ENCODE measurements around the gene NUDT14. TPM values are rescaled to one million over a fixed set of nuclear protein-coding genes. Genes with fewer than 3 reads are reported as not detected.

Gene NUDT14
- total and polyA plus RNA-seq, 12 donors, result 15.1 to 33.9 (median 29.6) TPM

DNA sequence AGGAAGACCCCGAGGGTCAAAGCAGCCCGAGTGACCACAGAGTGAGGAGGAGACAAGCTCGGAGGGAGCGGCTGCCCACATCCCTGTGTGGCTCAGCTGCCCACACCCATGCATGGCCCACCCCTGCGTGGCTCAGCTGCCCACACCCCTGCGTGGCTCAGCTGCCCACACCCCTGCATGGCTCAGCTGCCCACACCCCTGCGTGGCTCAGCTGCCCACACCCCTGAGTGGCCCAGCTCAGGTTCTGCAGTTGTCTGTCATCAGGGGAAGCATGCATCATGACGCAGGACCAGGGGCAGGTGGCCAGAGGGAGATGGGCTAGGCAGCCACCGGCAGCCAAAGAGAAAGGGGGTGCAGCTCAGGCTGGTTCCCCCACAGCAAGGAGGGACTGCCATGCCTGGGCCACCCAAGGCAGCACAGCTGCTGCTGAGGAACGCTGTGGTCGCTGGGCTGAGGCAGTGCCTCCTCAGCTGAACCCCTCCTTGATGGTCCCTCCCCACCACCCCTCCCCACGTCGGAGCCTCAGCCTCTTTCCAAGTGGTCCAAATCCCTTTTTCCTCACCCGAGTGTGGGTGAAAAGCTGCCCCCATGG is 33.3 kb upstream of the NUDT14 start:
- no peak for DNase-seq
- H3K4me1 ChIP-seq, result no peaks in the 10 kb centered on the region
- H3K4me3 ChIP-seq, result no peak overlapping the region
- WGBS, 2 donors, result 89% methylated on average over 14 of the region's 14 CpGs
- H3K9me3 ChIP-seq, result no peaks in the 10 kb centered on the region
- peaks cover 0 to 76% (median 31%) of the 10 kb centered on the region in 9 donors for H3K36me3 ChIP-seq
- H3K27ac ChIP-seq, result no peak overlapping the region
- no peak for ATAC-seq
- TF ChIP-seq, protein P1, sequence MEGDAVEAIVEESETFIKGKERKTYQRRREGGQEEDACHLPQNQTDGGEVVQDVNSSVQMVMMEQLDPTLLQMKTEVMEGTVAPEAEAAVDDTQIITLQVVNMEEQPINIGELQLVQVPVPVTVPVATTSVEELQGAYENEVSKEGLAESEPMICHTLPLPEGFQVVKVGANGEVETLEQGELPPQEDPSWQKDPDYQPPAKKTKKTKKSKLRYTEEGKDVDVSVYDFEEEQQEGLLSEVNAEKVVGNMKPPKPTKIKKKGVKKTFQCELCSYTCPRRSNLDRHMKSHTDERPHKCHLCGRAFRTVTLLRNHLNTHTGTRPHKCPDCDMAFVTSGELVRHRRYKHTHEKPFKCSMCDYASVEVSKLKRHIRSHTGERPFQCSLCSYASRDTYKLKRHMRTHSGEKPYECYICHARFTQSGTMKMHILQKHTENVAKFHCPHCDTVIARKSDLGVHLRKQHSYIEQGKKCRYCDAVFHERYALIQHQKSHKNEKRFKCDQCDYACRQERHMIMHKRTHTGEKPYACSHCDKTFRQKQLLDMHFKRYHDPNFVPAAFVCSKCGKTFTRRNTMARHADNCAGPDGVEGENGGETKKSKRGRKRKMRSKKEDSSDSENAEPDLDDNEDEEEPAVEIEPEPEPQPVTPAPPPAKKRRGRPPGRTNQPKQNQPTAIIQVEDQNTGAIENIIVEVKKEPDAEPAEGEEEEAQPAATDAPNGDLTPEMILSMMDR (IDR thresholded peaks at IDR 0.05), result no peak
- no peaks in the 10 kb centered on the region for H3K27me3 ChIP-seq
- intact Hi-C loops (cut with DNase I), result loop anchor here in 1 of 10 donors (10.0 kb wide), 1 partner anchor 50 kb away; no protein-coding TSS in a partner anchor

DNA sequence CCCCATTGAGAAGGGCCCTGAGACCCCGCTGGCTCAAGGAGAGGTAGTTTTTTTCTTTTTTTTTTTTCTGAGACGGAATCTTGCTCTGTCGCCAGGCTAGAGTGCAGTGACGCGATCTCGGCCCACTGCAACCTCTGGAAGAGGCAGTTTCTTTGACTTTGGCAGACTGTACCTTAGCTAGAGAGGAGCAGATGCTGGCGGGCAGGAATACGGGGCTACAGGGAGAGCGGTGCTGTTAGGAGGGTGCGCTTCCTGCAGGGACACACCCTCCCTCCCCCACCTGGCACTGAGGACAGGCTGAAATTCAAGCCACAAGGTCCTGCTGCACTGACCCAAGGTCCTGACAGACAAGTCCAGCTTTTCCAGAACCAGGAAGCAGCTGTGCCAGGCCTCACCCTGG is 32.2 kb upstream of the NUDT14 start:
- H3K9me3 ChIP-seq, result no peaks in the 10 kb centered on the region
- TF ChIP-seq, protein P1 (IDR thresholded peaks at IDR 0.05), result no peak
- WGBS, 2 donors, result 90 to 92% methylated on average over 10 of the region's 10 CpGs
- H3K4me3 ChIP-seq, result no peak overlapping the region
- intact Hi-C loops (cut with DNase I), result loop anchor here in 2 of 10 donors (1.0 to 10.0 kb wide), 2 partner anchors 51 to 314 kb away; no protein-coding TSS in a partner anchor
- DNase-seq, result no peak
- no peak overlapping the region for H3K27ac ChIP-seq
- peaks cover 0 to 71% (median 21%) of the 10 kb centered on the region in 9 donors for H3K36me3 ChIP-seq
- ATAC-seq, result no peak
- H3K27me3 ChIP-seq, result no peaks in the 10 kb centered on the region
- H3K4me1 ChIP-seq, result no peaks in the 10 kb centered on the region

DNA sequence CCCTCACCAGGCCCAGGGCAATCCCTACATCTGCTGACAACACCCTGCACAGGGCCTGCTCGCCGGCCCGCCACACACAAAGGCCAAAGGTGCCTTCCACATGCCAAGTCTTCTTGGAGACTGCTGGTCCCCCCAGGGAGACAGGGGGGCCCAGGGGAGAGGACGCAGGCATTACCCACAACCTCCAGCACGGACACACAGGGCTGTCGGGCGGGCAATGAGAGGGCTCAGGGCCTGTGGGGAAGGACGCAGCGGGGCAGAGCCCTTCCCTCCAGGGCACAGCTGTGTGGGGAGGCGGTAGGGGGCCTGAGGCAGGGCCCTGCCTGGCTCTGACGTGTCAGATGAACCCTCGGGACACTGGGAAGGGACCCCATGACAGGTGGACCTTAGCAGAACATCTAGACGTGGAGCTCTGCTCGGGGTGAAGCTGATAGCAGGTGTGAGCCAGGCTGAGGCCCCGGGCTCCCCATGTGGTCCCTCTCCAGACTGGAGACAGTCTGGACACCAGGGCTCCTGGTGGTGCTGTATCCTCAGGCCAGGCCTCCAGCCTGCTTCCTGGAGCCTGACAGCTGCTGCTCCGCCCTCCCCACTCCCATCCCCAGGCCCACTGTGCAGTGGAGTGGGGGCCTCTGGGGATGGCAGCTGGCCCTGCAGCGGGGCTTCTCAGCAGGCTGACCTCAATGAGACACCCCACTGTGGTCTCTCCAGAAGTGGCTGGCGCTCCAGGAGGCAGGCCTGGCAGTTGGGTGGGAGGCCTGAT is 31.6 kb upstream of the NUDT14 start:
- intact Hi-C loops (cut with DNase I), result loop anchor here in 2 of 10 donors (1.0 to 10.0 kb wide), 2 partner anchors 52 to 315 kb away; no protein-coding TSS in a partner anchor
- WGBS, 2 donors, result 87 to 92% methylated on average over 18 of the region's 18 CpGs

DNA sequence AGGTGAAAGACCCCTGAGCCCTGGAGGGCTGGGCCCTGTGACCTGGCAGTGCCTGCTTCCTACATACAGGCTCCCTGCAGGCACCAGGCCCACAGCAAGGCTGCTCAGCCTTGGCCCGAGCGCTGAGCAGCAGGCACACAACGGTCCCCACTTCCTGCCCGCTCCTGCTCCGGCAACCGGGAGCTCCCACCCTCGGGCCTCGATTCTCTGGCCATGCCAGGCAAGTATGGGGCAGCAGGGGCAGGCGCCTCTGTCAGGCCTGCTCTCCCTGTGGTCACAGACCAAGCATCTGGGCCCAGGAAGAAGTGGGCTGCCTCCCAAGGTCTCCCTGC is 30.6 kb upstream of the NUDT14 start:
- no peak overlapping the region for H3K27ac ChIP-seq
- H3K9me3 ChIP-seq, result no peaks in the 10 kb centered on the region
- ATAC-seq, result no peak
- WGBS, 2 donors, result 83 to 89% methylated on average over 9 of the region's 9 CpGs
- no peak overlapping the region for H3K4me3 ChIP-seq
- no peak for DNase-seq
- H3K4me1 ChIP-seq, result peaks cover 5 to 12% (median 9%) of the 10 kb centered on the region in 9 donors
- H3K27me3 ChIP-seq, result no peaks in the 10 kb centered on the region
- intact Hi-C loops (cut with DNase I), result loop anchor here in 1 of 10 donors (10.0 kb wide), 1 partner anchor 53 kb away; no protein-coding TSS in a partner anchor
- TF ChIP-seq, protein P1 (IDR thresholded peaks at IDR 0.05), result no peak
- peaks cover 0 to 54% (median 7%) of the 10 kb centered on the region in 9 donors for H3K36me3 ChIP-seq

More for the DNA sequence above, 31.6 kb upstream of the NUDT14 start:
- TF ChIP-seq, protein P1 (IDR thresholded peaks at IDR 0.05), result no peak
- no peak overlapping the region for H3K4me3 ChIP-seq
- peaks cover 0 to 2% (median 0%) of the 10 kb centered on the region in 9 donors for H3K4me1 ChIP-seq
- H3K27ac ChIP-seq, result no peak overlapping the region
- no peaks in the 10 kb centered on the region for H3K9me3 ChIP-seq
- no peaks in the 10 kb centered on the region for H3K27me3 ChIP-seq
- H3K36me3 ChIP-seq, result peaks cover 0 to 64% (median 15%) of the 10 kb centered on the region in 9 donors
- no peak for ATAC-seq
- no peak for DNase-seq
